Loucy (cell line): ENCODE measurements around the gene C1QTNF5.

Experiments used
- H2AFZ ChIP-seq: fragments of 200-600 bp; sonication (generic); 2 replicates; pipeline ENCODE4 v1.6.0; 2016; ENCODE audit warnings: antibody characterized with exemption, mild to moderate bottlenecking, low read length, moderate library complexity
- H3F3A ChIP-seq: fragments of 200-600 bp; 2 replicates; pipeline ENCODE4 v1.6.0; 2016; ENCODE audit warnings: antibody characterized with exemption, low read depth, mild to moderate bottlenecking
- H3K27me3 ChIP-seq: fragments of 200-600 bp; sonication (generic); 2 replicates; pipeline ENCODE4 v1.6.1; 2014; ENCODE audit warnings: low read length, mild to moderate bottlenecking; ENCODE audit not compliant: insufficient read depth, poor library complexity, severe bottlenecking
- H3K36me3 ChIP-seq: fragments of 200-600 bp; sonication (generic); 2 replicates; pipeline ENCODE4 v1.6.1; 2016; ENCODE audit warnings: low read length; ENCODE audit not compliant: insufficient read depth
- H3K4me1 ChIP-seq: fragments of 200-600 bp; sonication (generic); 2 replicates; pipeline ENCODE4 v1.5.1; 2014; ENCODE audit warnings: low read length, mild to moderate bottlenecking; ENCODE audit not compliant: insufficient read depth, poor library complexity, severe bottlenecking
- H3K4me2 ChIP-seq: fragments of 200-600 bp; sonication (generic); 2 replicates; pipeline ENCODE4 v1.6.0; 2014; ENCODE audit warnings: antibody characterized with exemption, low read length, low read depth, mild to moderate bottlenecking; ENCODE audit not compliant: poor library complexity, severe bottlenecking
- H3K4me3 ChIP-seq: fragments of 200-600 bp; sonication (generic); 2 replicates; pipeline ENCODE4 v1.5.1; 2014; ENCODE audit warnings: low read length, mild to moderate bottlenecking, mixed read lengths; ENCODE audit not compliant: poor library complexity, severe bottlenecking
- H3K79me2 ChIP-seq: fragments of 200-600 bp; sonication (generic); 2 replicates; pipeline ENCODE4 v1.6.1; 2014; ENCODE audit warnings: low read length; ENCODE audit not compliant: insufficient read depth
- H3K9ac ChIP-seq: fragments of 200-600 bp; sonication (generic); 2 replicates; pipeline ENCODE4 v1.6.0; 2014; ENCODE audit warnings: mild to moderate bottlenecking, low read depth, low read length, moderate library complexity; ENCODE audit not compliant: poor library complexity, severe bottlenecking
- H3K9me2 ChIP-seq: fragments of 200-600 bp; sonication (generic); replicated peaks from 2 replicates; pipeline ENCODE4 v1.6.1; 2016; ENCODE audit warnings: low read depth, low read length, mixed read lengths
- H3K9me3 ChIP-seq: fragments of 200-600 bp; sonication (generic); 2 replicates; pipeline ENCODE4 v1.6.1; 2014; ENCODE audit warnings: mild to moderate bottlenecking, antibody characterized with exemption, low read length, low read depth; ENCODE audit not compliant: insufficient read depth
- H4K20me1 ChIP-seq: fragments of 200-600 bp; sonication (generic); 2 replicates; pipeline ENCODE4 v1.6.0; 2014; ENCODE audit warnings: antibody characterized with exemption, low read length, mild to moderate bottlenecking; ENCODE audit not compliant: insufficient read depth, poor library complexity, severe bottlenecking
- EZH2phosphoT487 ChIP-seq: fragments of 200-600 bp; IDR thresholded peaks from 2 replicates; pipeline ENCODE4 v1.6.1; 2018; ENCODE audit warnings: antibody characterized with exemption, mild to moderate bottlenecking, moderate library complexity, borderline replicate concordance
- TF ChIP-seq, protein P1 (sequence below): fragments of 200-600 bp; sonication (generic); conservative IDR thresholded peaks from 2 replicates; pipeline ENCODE4 v1.5.1; 2014; ENCODE audit warnings: mild to moderate bottlenecking, antibody characterized with exemption, low read length

C1QTNF5 gene

DNA sequence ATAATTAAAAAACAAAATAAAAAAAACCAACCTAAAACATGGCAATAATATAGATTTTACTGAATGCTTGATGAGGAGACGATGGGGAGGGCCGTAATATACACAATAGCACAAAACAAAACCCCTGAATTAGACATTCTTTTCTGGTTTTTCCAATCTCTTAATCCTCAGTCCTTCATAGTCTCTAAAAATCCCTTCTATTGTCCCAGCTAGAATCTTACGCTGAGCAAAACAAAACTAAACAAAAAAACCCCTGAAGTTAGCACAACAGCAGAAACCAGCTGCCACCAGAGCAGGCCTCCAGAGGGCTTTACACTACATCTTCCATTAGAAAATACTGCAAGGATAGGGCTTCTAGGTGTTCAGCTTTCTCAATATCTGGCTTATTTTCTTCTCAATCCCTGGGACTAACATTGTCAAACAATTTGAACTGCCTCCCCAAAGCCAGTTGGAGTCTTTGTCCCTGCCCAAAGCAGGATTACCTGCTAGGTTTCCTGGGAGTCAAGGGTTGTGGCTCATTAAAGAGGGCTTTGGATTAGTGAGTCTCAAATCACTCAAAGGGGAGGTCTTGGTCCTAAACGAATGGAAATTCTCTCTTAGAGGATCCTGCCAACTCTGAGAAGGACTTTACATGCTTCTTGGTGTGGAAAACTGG lies 8.4 kb downstream of the C1QTNF5 start:
- Histone ChIP-seq H3K9ac (peak overlapping the region; percentile 100), H3K79me2 (peaks cover 29% of the 10 kb centered on the region), H3K9me2 (no peaks in the 10 kb centered on the region), H3K36me3 (no peaks in the 10 kb centered on the region), H3K4me3 (no peak overlapping the region), H3K4me1 (peaks cover 39% of the 10 kb centered on the region), H3K4me2 (peak overlapping the region; percentile 59), H4K20me1 (peaks cover 4% of the 10 kb centered on the region), H3K27me3 (peaks cover 5% of the 10 kb centered on the region), H3F3A (no peaks in the 10 kb centered on the region), H3K9me3 (no peaks in the 10 kb centered on the region), H2AFZ (peak overlapping the region; percentile 76)
- TF ChIP-seq, protein P1, sequence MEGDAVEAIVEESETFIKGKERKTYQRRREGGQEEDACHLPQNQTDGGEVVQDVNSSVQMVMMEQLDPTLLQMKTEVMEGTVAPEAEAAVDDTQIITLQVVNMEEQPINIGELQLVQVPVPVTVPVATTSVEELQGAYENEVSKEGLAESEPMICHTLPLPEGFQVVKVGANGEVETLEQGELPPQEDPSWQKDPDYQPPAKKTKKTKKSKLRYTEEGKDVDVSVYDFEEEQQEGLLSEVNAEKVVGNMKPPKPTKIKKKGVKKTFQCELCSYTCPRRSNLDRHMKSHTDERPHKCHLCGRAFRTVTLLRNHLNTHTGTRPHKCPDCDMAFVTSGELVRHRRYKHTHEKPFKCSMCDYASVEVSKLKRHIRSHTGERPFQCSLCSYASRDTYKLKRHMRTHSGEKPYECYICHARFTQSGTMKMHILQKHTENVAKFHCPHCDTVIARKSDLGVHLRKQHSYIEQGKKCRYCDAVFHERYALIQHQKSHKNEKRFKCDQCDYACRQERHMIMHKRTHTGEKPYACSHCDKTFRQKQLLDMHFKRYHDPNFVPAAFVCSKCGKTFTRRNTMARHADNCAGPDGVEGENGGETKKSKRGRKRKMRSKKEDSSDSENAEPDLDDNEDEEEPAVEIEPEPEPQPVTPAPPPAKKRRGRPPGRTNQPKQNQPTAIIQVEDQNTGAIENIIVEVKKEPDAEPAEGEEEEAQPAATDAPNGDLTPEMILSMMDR: no peak
- TF ChIP-seq EZH2phosphoT487: no peak

DNA sequence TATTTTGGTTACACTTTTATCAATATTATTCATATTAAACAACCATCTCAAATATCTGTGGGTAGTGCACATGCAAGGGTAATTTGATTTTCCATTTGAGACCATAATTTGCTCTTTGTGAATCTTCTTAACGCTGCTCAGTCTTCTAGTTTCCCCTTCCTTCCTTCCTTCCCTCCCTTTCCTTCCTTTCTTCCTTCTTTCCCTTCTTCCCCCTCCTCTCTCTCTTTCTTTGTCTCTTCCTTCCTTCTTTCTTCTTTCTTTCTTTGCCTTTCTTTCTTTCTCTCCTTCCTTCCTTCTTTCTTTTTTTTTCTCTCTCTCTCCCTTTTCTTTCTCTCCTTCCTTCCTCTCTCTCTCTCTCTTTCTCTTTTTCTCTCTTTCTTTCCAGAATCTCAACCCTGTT lies 10.4 kb downstream of the C1QTNF5 start:
- TF ChIP-seq, protein P1: no peak
- TF ChIP-seq EZH2phosphoT487: no peak
- no peaks in the 10 kb centered on the region for H3K36me3 ChIP-seq
- no peaks in the 10 kb centered on the region for H4K20me1 ChIP-seq
- no peak overlapping the region for H3K9ac ChIP-seq
- H3K27me3 ChIP-seq: peaks cover 5% of the 10 kb centered on the region
- no peaks in the 10 kb centered on the region for H3F3A ChIP-seq
- H3K4me3 ChIP-seq: no peak overlapping the region
- no peak overlapping the region for H3K4me2 ChIP-seq
- H3K9me2 ChIP-seq: no peaks in the 10 kb centered on the region
- no peak overlapping the region for H2AFZ ChIP-seq
- H3K4me1 ChIP-seq: peaks cover 19% of the 10 kb centered on the region
- H3K9me3 ChIP-seq: no peaks in the 10 kb centered on the region
- H3K79me2 ChIP-seq: peaks cover 9% of the 10 kb centered on the region

DNA sequence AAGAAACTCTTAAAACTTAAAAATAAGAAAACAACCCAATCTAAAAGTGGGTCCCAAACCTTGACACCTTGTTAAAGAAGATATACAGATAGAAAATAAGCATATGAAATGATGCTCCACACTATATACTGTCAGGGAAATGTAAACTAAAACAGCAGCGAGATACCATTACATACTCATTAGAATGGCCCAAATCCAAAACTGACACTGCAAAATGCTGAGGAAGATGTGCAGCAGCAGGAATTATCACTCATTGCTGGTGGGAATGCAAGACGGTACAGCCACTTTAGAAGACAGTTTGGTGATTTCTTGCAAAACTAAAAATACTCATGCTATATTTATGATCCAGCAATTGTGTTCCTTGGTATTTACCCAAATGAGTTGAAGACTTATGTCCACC lies 11.4 kb downstream of the C1QTNF5 start:
- Histone ChIP-seq H3K4me1 (peaks cover 13% of the 10 kb centered on the region), H3K36me3 (no peaks in the 10 kb centered on the region), H3K9ac (no peak overlapping the region), H3F3A (no peaks in the 10 kb centered on the region), H4K20me1 (no peaks in the 10 kb centered on the region), H3K79me2 (peaks cover under 1% of the 10 kb centered on the region; the same call in 1 of the 2 replicates), H3K27me3 (no peaks in the 10 kb centered on the region), H2AFZ (no peak overlapping the region), H3K4me3 (no peak overlapping the region), H3K9me2 (no peaks in the 10 kb centered on the region), H3K9me3 (no peaks in the 10 kb centered on the region), H3K4me2 (no peak overlapping the region)
- TF ChIP-seq, protein P1: no peak
- TF ChIP-seq EZH2phosphoT487: no peak
